Mucosa of rectum (tissue), 2 donors: ENCODE measurements around the gene TMEFF2.

Experiments used
- H3K27ac ChIP-seq, 2 donors: one replicate each; pipeline ENCODE4 v1.7.0; 2013; ENCODE audit warnings: inconsistent platforms in 2 of 2, low read depth in 2 of 2, low read length in 2 of 2
- H3K27me3 ChIP-seq, 2 donors: one replicate each; pipeline ENCODE4 v1.7.0; 2013; ENCODE audit warnings: low read length in 2 of 2; ENCODE audit not compliant: control insufficient read depth in 2 of 2, insufficient read depth in 2 of 2
- H3K36me3 ChIP-seq, 2 donors: one replicate each; pipeline ENCODE4 v1.7.0; 2013; ENCODE audit warnings: low read length in 2 of 2; ENCODE audit not compliant: control insufficient read depth in 2 of 2, insufficient read depth in 2 of 2
- H3K4me1 ChIP-seq, 2 donors: one replicate each; pipeline ENCODE4 v1.7.0; 2013; ENCODE audit warnings: low read length in 2 of 2, mild to moderate bottlenecking in 1 of 2; ENCODE audit not compliant: control insufficient read depth in 2 of 2, insufficient read depth in 2 of 2
- H3K4me3 ChIP-seq, 2 donors: one replicate each; pipeline ENCODE4 v1.7.0; 2013; ENCODE audit warnings: low read length in 2 of 2
- H3K9ac ChIP-seq, 2 donors: one replicate each; pipeline ENCODE4 v1.7.0; 2013; ENCODE audit warnings: low read length in 2 of 2, low read depth in 1 of 2, mild to moderate bottlenecking in 1 of 2
- H3K9me3 ChIP-seq, 2 donors: one replicate each; pipeline ENCODE4 v1.7.0; 2013; ENCODE audit warnings: low read length in 2 of 2; ENCODE audit not compliant: control insufficient read depth in 2 of 2
- donor health status: healthy.
- donor health status: Normal muscosa, but diverticular disease.

TMEFF2 gene

DNA sequence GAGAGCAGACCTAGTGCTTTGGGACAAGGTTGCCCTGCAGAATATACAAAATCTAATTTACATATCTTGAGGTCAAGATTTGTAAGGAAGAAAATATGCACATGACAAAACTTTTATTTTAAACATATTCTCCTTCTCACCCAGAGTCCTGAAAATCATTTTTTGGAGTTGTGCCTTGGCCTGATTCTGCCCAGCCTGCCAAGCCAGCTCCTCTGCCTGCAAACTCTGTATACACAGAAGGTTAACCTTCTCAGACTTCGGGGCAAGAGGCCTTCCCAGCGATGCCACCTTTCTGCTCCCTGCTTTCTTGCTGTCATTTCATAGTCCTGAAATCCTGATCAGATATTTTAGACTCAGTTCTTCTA is 252.0 kb downstream of the TMEFF2 start:
- Histone ChIP-seq H3K27ac (no peak overlapping the region), H3K9ac (no peak overlapping the region), H3K36me3 (no peaks in the 10 kb centered on the region), H3K4me1 (no peaks in the 10 kb centered on the region), H3K4me3 (no peak overlapping the region), H3K9me3 (no peaks in the 10 kb centered on the region), H3K27me3 (no peaks in the 10 kb centered on the region)

DNA sequence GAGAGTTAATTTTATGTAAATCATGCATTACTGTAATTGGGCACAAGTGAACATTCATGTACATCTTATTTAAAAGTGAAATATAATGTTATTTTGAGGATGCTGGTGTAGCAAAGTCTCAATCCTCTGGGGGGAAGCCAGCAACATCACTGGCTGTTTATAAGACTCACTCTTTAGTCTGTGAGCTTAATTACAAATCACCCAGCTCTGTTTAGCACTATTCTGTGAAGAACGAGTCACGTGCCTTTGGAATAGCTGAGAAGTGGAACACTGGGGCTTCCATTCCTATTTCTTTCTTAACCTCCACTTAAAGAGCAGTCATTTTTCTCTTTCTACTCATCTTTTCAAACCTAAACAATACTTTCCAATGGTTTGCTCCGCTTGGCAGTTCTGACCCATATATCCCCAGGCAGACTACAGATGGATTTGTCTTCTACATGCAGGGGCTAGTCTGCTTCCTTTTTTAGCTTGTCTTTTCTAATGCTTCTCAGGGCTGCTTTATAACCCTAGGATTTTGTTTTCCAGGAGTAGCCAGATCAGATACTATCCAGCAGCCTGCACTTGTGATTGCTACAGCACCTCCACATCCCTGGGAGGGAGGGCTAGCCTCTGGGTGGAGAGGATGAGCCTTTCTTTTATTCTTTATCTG is 252.5 kb downstream of the TMEFF2 start:
- H3K27ac ChIP-seq = no peak overlapping the region
- H3K4me1 ChIP-seq = no peaks in the 10 kb centered on the region
- H3K27me3 ChIP-seq = no peaks in the 10 kb centered on the region
- H3K9me3 ChIP-seq = no peaks in the 10 kb centered on the region
- no peaks in the 10 kb centered on the region for H3K36me3 ChIP-seq
- H3K4me3 ChIP-seq = no peak overlapping the region
- no peak overlapping the region for H3K9ac ChIP-seq

DNA sequence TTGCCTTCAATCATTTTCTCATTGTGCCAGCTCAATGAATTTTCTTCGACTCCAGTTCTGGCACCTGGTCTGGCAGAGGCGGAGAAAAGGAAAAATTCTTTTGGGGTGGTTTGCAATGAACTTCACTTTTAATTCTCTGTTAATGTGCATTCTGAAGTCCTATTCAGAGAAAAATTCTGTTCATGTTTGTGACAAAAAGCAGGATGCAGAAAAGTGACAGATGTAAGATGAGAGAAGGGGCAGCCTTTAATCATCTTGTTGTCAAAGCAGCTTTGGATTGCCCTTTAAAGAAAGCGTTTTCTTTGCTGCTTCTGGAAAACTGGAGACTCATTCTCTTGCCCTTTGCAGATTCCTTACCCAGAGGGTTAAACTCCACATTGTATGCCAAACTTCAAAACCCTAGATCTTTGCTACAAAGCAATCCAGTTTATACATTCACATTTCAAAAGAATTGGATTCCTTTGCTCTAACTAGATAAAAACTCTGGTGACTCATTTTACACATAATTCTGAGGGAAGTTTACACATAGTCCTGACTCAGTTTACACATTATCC is 253.3 kb downstream of the TMEFF2 start:
- no peak overlapping the region for H3K9ac ChIP-seq
- H3K4me1 ChIP-seq = no peaks in the 10 kb centered on the region
- H3K4me3 ChIP-seq = no peak overlapping the region
- no peaks in the 10 kb centered on the region for H3K27me3 ChIP-seq
- no peaks in the 10 kb centered on the region for H3K36me3 ChIP-seq
- H3K9me3 ChIP-seq = no peaks in the 10 kb centered on the region
- no peak overlapping the region for H3K27ac ChIP-seq

DNA sequence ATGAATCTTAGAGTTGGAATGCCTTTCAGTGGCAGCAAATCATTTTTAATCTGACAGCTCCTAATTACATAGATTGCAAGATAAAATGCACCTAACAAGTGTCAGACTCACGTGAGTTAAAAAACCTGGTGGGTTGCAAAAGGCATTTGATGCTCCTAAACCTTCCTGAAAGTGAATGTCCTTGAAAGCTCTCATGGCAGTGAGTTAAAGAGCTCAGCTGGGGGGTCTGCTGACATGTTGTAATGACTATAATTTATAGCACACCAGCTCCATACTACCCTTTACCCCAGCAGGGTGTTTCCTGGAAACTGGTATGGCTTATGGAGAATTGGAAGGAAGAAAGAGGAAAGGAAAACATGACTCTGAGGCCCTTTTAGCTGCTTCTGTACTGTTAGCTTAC is 256.0 kb downstream of the TMEFF2 start:
- H3K4me1 ChIP-seq = no peaks in the 10 kb centered on the region
- H3K4me3 ChIP-seq = no peak overlapping the region
- no peaks in the 10 kb centered on the region for H3K36me3 ChIP-seq
- H3K9me3 ChIP-seq = no peaks in the 10 kb centered on the region
- H3K27ac ChIP-seq = no peak overlapping the region
- no peak overlapping the region for H3K9ac ChIP-seq
- H3K27me3 ChIP-seq = no peaks in the 10 kb centered on the region

DNA sequence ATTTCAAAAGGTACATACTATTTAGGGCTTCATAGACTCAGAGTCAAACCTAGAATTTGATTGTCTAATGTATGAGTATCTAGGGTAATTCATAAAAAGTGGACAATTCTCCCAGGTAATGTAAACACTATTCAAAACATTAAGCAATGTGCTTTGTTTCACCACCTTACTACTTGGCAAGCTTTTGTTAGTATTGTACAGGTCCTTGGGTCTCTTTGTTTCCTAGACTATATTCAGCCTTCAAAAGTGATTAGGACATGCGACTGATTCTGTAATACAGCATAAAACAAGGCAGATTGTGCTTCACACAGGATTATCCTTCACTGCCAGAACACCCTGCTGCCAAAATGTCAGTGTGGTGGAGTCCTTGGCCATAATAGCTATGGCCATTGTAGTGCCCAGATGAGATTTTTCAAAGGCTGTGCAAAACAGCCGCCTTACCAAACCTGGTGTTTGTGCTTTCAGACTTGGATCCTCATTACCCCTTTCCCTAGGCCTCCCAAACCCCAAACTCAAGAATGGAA is 257.8 kb downstream of the TMEFF2 start:
- no peak overlapping the region for H3K27ac ChIP-seq
- no peaks in the 10 kb centered on the region for H3K27me3 ChIP-seq
- no peaks in the 10 kb centered on the region for H3K36me3 ChIP-seq
- no peak overlapping the region for H3K9ac ChIP-seq
- H3K4me1 ChIP-seq = peaks cover 6 to 11% of the 10 kb centered on the region in 2 donors
- H3K4me3 ChIP-seq = no peak overlapping the region
- no peaks in the 10 kb centered on the region for H3K9me3 ChIP-seq

DNA sequence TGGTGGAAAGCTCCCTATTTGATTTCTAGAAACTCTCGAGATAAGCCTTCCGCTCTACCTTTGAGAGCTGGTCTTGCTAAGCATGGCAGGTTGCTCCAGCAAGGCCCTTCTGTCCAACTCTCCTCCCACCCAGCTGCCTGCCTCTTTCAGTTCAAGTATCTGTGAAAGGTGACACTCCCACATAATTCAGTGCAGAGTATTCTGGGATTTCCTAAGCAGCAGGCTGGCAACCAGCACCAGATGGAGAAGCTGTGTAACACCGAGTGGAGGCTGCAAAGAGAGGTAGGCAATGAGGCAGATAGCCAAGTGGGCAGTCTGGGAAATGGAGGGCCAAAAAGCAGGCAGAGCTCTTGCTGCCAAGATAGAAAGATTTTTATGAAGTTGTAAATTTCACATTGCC is 259.5 kb downstream of the TMEFF2 start:
- Histone ChIP-seq H3K9me3 (no peaks in the 10 kb centered on the region), H3K4me3 (no peak overlapping the region), H3K27me3 (no peaks in the 10 kb centered on the region), H3K4me1 (peaks cover 10 to 17% of the 10 kb centered on the region in 2 donors), H3K27ac (no peak overlapping the region), H3K9ac (no peak overlapping the region), H3K36me3 (no peaks in the 10 kb centered on the region)

DNA sequence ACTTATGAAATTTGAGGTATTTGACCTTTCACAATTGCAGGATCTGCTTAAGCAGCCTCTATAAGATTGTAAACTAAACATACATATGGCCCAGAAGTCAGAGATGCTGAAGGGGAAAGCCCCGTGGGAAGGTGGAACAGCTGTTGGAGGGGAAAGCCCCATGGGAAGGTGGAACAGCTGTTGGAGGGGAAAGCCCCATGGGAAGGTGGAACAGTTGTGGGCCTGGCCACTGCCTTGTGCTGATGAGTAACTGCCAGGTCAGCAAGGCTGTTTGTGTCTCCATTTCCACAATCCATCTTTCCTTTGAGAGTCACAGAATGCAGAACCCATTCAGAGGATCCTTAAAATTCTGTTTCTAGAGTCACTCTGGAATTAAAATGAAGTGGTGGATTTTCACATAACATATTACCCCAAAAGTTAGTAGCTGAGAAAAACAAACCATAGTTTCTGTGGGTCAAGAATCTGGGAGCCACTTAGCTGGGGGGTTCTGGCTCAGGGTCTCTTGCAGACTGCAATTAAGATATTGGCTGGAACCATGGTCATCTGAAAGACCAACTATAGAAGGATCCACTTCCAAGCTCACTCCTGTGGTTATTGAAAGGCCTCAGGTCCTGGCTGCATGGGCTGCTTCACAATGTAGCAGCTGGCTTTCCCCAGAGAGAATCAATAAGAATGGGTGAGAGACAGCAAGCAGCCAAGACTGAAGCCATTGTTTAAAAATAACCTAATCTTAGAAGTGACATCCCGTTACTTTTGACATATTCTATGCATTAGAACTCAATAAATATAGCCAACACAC is 261.2 kb downstream of the TMEFF2 start:
- Histone ChIP-seq H3K9ac (no peak overlapping the region), H3K36me3 (no peaks in the 10 kb centered on the region), H3K4me1 (peaks cover 10 to 17% of the 10 kb centered on the region in 2 donors), H3K4me3 (no peak overlapping the region), H3K27ac (no peak overlapping the region), H3K27me3 (no peaks in the 10 kb centered on the region), H3K9me3 (no peaks in the 10 kb centered on the region)

DNA sequence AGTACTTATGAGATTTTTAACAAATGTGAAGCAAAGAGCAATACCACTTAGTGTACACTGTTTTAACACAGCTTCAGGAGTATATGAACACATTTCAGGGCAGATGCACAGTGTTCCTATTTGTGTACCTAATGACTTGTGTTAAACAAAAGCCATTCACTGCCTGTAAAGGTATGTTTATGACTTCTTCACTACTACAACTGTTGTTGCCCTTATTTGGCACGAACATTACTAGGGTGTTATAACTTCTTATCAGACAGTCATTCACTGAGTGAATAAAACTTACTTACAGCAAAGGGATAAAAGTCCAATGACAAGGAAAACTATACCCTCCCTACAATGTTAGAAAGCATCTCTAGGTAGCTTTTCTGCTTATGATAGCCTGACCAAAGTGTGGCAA is 262.4 kb downstream of the TMEFF2 start:
- Histone ChIP-seq H3K4me1 (peaks cover 14 to 17% of the 10 kb centered on the region in 2 donors), H3K27me3 (no peaks in the 10 kb centered on the region), H3K36me3 (no peaks in the 10 kb centered on the region), H3K9me3 (no peaks in the 10 kb centered on the region), H3K4me3 (no peak overlapping the region), H3K27ac (peak overlapping the region in 1 of 2 donors; percentile 15), H3K9ac (no peak overlapping the region)

DNA sequence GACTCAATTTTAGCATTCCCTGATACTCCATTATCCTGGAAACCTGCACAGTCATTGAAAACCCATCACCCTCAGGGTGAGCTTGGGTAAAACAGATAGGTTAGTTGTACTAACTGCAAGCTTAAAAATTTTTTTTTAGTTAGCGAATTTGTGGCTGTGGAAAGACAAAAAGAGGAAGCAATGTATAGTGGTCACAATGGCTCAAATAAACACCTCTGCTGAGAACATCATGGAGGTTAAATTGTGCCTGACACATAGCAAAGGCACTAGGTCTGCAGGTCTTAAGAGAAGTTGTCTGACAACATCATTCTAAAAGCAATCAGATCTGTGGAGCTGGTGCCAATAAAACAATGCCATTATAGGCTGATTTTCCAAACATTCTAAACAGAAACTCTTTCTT is 263.4 kb downstream of the TMEFF2 start:
- no peaks in the 10 kb centered on the region for H3K36me3 ChIP-seq
- no peak overlapping the region for H3K4me3 ChIP-seq
- H3K9me3 ChIP-seq = no peaks in the 10 kb centered on the region
- no peak overlapping the region for H3K9ac ChIP-seq
- H3K4me1 ChIP-seq = peaks cover 15 to 21% of the 10 kb centered on the region in 2 donors
- H3K27me3 ChIP-seq = no peaks in the 10 kb centered on the region
- H3K27ac ChIP-seq = no peak overlapping the region

DNA sequence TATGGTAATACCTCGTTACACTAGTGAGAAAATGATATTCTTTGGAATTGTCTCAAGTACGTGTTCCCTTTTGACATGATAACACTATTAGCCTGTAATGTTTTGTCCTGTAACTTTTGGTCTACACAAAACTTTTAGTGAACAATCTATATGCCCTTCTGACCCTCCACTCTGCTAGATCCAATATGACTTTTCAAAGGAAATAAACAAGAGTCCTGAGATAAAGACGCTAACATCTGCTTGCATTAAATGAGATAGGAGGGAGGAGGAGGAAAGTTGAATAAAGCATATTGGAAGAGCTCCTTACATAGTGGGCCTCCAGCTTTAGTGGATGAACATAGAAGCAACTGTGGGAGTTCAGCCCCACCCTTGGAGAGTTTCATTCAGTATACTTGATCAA is 264.5 kb downstream of the TMEFF2 start:
- no peaks in the 10 kb centered on the region for H3K27me3 ChIP-seq
- no peak overlapping the region for H3K9ac ChIP-seq
- no peak overlapping the region for H3K27ac ChIP-seq
- H3K9me3 ChIP-seq = no peaks in the 10 kb centered on the region
- H3K36me3 ChIP-seq = no peaks in the 10 kb centered on the region
- H3K4me1 ChIP-seq = peaks cover 15 to 21% of the 10 kb centered on the region in 2 donors
- no peak overlapping the region for H3K4me3 ChIP-seq
